Adipocyte (in vitro differentiated cells): ENCODE results near the gene MATN4.

Source experiments
- DNase-seq: peaks from one replicate; pipeline ENCODE4 v3.0.0-alpha.2; 2015; ENCODE audit warnings: low read depth
- H3K27me3 ChIP-seq: replicated peaks from 2 replicates; pipeline ENCODE4 v1.7.0; 2013; ENCODE audit warnings: mild to moderate bottlenecking, low read length, moderate library complexity; ENCODE audit not compliant: control insufficient read depth, insufficient read depth
- H3K36me3 ChIP-seq: 2 replicates; pipeline ENCODE4 v1.7.0; 2013; ENCODE audit warnings: low read length, mild to moderate bottlenecking, moderate library complexity; ENCODE audit not compliant: control insufficient read depth, insufficient read depth, severe bottlenecking
- H3K4me1 ChIP-seq: 2 replicates; pipeline ENCODE4 v1.7.0; 2013; ENCODE audit warnings: mild to moderate bottlenecking, low read length, moderate library complexity; ENCODE audit not compliant: control insufficient read depth, insufficient read depth
- H3K4me3 ChIP-seq: 2 replicates; pipeline ENCODE4 v1.7.0; 2013; ENCODE audit warnings: mild to moderate bottlenecking, low read length, moderate library complexity
- H3K9ac ChIP-seq: 2 replicates; pipeline ENCODE4 v1.7.0; 2013; ENCODE audit warnings: mild to moderate bottlenecking, low read length, moderate library complexity
- H3K9me3 ChIP-seq: 2 replicates; pipeline ENCODE4 v1.7.0; 2013; ENCODE audit warnings: mild to moderate bottlenecking, low read length, moderate library complexity; ENCODE audit not compliant: control insufficient read depth

MATN4 gene

DNA sequence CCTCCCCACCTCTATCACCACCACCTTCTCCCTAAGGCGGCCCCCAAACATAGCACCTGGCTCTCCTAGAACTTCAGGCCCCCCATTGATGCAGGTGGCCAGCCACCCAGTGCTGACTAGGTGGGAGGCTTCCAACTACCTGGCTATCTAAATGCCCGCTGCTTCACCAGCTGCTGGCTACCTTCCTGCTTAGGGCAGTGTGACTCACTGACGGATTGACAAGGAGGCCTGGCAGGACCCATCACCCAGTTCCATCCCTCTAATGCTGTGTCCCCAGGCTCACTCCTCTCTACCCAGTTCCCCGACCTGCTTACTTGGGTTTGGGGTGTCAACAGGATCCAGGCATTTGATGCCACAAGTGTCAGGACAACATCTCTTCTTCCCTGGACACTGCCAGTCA is 54.8 kb downstream of the MATN4 start:
- Histone ChIP-seq H3K9me3 (no peaks in the 10 kb centered on the region), H3K4me1 (peaks cover 14% of the 10 kb centered on the region), H3K9ac (no peak overlapping the region), H3K4me3 (no peak overlapping the region), H3K36me3 (no peaks in the 10 kb centered on the region), H3K27me3 (peaks cover 23% of the 10 kb centered on the region)
- no peak for DNase-seq

DNA sequence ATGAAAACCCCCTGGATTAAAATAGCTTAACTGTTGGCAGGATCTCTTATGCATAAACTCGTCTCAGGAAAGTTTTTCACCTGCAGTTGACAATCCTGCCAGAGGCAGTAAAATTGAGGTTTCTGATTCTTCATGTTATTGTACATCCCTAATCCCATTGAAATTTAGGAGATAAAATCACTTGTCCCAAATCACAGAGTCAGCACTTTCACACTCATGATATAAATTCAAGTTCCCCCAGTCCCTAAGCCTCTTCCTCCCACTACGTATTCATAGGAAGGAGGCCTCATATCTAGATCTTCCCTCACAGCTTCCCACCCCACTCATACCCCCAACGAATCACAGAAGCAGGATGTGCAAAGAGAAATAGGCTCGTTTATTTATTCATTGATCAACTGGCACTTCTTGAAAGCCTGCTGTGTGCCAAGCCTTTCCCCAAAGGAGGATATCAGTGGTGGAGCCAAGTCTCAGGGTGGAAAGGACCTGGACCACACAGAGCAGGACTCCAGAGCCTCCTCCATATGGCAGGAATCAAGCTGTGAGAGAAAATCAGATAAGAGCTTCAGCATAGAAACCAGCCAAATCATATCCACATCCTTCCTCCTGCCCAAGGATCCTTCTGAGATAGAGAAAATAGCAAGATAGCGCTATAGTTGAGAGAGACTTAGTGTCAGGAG is 56.1 kb downstream of the MATN4 start:
- no peaks in the 10 kb centered on the region for H3K9me3 ChIP-seq
- DNase-seq, result no peak
- H3K36me3 ChIP-seq, result no peaks in the 10 kb centered on the region
- no peak overlapping the region for H3K9ac ChIP-seq
- H3K4me1 ChIP-seq, result peaks cover 14% of the 10 kb centered on the region
- H3K4me3 ChIP-seq, result no peak overlapping the region
- peaks cover 23% of the 10 kb centered on the region for H3K27me3 ChIP-seq

DNA sequence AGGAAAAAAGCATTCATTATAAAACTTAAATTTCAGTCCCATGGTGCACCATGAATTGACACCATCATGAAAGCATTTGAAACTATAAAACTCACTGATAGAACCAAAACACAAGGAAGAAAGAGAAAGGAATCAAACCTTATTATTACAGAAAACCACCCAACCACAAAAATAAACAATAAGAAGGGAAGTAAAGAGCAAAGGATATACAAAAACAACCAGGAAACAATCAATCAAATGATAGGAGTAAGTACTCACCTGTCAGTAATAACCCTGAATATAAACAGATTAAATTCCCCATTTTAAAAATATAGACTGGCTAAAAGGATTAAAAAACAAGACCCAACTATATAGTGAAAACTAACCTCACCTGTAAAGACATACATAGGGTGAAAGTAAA is 59.5 kb downstream of the MATN4 start:
- no peak for DNase-seq
- Histone ChIP-seq H3K9me3 (no peaks in the 10 kb centered on the region), H3K36me3 (no peaks in the 10 kb centered on the region), H3K4me3 (no peak overlapping the region), H3K4me1 (no peaks in the 10 kb centered on the region), H3K9ac (no peak overlapping the region), H3K27me3 (peaks cover 39% of the 10 kb centered on the region)

DNA sequence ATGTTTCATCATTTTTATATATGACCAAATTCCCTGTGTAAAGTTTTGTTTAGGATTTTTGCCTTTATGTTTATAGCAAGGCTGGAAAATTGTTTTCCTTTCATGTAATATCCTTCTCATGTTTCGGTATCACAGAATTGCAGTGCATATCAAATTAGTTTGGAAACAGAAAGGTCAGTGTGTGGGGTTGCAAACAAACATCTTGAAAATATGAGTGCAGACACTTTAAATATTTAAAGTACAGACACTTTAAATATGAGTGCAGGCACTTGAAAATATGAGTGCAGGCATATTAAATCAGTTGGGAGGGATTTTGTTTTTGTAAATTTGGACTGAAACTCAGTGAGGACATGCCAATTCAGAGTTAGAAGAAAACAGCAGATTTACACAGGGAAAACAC is 60.2 kb downstream of the MATN4 start:
- H3K4me1 ChIP-seq, result no peaks in the 10 kb centered on the region
- no peaks in the 10 kb centered on the region for H3K36me3 ChIP-seq
- H3K27me3 ChIP-seq, result peaks cover 39% of the 10 kb centered on the region
- no peak overlapping the region for H3K9ac ChIP-seq
- DNase-seq, result no peak
- no peak overlapping the region for H3K4me3 ChIP-seq
- H3K9me3 ChIP-seq, result no peaks in the 10 kb centered on the region

DNA sequence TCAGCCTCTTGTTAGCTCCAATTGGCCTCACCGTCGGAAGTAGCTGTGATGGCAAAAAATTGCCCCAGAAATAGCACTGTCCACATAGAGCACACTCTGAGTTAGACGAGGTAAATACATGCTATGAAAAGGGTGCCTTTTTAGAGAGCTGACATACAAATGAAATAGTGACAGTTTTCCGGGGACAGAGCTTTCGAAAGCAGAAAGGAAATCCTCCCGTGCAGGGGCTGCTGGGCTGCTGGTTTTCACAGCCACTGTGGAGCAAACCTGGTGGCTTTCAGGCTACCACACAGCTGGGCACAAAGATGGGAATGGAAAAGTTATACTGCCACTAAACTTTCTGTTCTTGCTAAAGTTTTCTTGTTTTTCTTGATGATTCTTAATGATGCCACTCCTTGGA is 62.0 kb downstream of the MATN4 start:
- H3K9me3 ChIP-seq, result no peaks in the 10 kb centered on the region
- H3K36me3 ChIP-seq, result no peaks in the 10 kb centered on the region
- no peaks in the 10 kb centered on the region for H3K4me1 ChIP-seq
- no peak for DNase-seq
- H3K27me3 ChIP-seq, result peaks cover 26% of the 10 kb centered on the region
- no peak overlapping the region for H3K4me3 ChIP-seq
- H3K9ac ChIP-seq, result no peak overlapping the region
